MCF 10A (cell line): ENCODE results near the gene DUSP15. TPM values are rescaled to one million over a fixed set of nuclear protein-coding genes. Genes with fewer than 3 reads are reported as not detected.

Experiments
- BruUV-seq: library from RNA; stranded (reverse); fragments of 400-500 nt; replicated peaks from 2 replicates; lab custom pipeline; 2021; lab: Mats Ljungman, UMichigan
- CTCF ChIA-PET: fragments of 300-600 bp; sonication (Branson Sonifier 250); formaldehyde crosslinking; extraction: SDS; loops from one replicate; lab custom pipeline; 2021; ENCODE audit warnings: antibody characterized with exemption, inconsistent platforms; lab: Yijun Ruan, JAX
- POLR2A ChIA-PET: fragments of 300-600, 350-650 bp; sonication (Branson Sonifier 250); formaldehyde crosslinking; extraction: SDS; loops from one replicate; lab custom pipeline; 2020; ENCODE audit warnings: antibody characterized with exemption, inconsistent platforms; lab: Yijun Ruan, JAX
- DNase-seq: peaks from one replicate; pipeline ENCODE4 v3.0.0-alpha.2; 2018; ENCODE audit not compliant: unreplicated experiment
- H3K27ac Mint-ChIP-seq: one replicate; pipeline ENCODE4 v1.8.0; 2022; ENCODE audit warnings: mild to moderate bottlenecking, low read depth, mixed read lengths; ENCODE audit not compliant: unreplicated experiment
- H3K27me3 Mint-ChIP-seq: one replicate; pipeline ENCODE4 v1.8.0; 2022; ENCODE audit warnings: mixed read lengths; ENCODE audit not compliant: insufficient read depth, unreplicated experiment
- H3K36me3 Mint-ChIP-seq: one replicate; pipeline ENCODE4 v1.8.0; 2022; ENCODE audit warnings: mild to moderate bottlenecking, moderate library complexity, mixed read lengths; ENCODE audit not compliant: insufficient read depth, unreplicated experiment
- H3K4me1 Mint-ChIP-seq: one replicate; pipeline ENCODE4 v1.8.0; 2022; ENCODE audit warnings: mixed read lengths; ENCODE audit not compliant: insufficient read depth, unreplicated experiment
- H3K4me3 Mint-ChIP-seq: one replicate; pipeline ENCODE4 v1.8.0; 2022; ENCODE audit warnings: mild to moderate bottlenecking, moderate library complexity, mixed read lengths; ENCODE audit not compliant: unreplicated experiment
- H3K9me3 Mint-ChIP-seq: one replicate; pipeline ENCODE4 v1.8.0; 2022; ENCODE audit warnings: mixed read lengths; ENCODE audit not compliant: unreplicated experiment
- intact Hi-C: fragments of 100-400 bp; cut with micrococcal nuclease; formaldehyde crosslinking; loops from 2 replicates; pipeline ENCODE4 v1.14.1; 2022
- total RNA-seq: library from RNA; stranded (reverse); gene quantifications from 2 replicates; pipeline ENCODE4 v1.2.3, GENCODE V29; 2022
- TF ChIP-seq, protein P1 (sequence below): fragments of 200-600 bp; IDR thresholded peaks from one replicate; pipeline ENCODE4 v1.8.0; 2022; ENCODE audit warnings: antibody characterized with exemption, mild to moderate bottlenecking; ENCODE audit not compliant: unreplicated experiment

DUSP15 gene
- total RNA-seq, 1 experiment from 2014 or later = not detected

- Mint-ChIP-seq H3K9me3 (no peaks in the 10 kb centered on the region), H3K27ac (no peak overlapping the region), H3K4me3 (no peak overlapping the region), H3K27me3 (no peaks in the 10 kb centered on the region), H3K36me3 (no peaks in the 10 kb centered on the region), H3K4me1 (peaks cover 12% of the 10 kb centered on the region)
- POLR2A ChIA-PET = no interaction called here
- TF ChIP-seq, protein P1, sequence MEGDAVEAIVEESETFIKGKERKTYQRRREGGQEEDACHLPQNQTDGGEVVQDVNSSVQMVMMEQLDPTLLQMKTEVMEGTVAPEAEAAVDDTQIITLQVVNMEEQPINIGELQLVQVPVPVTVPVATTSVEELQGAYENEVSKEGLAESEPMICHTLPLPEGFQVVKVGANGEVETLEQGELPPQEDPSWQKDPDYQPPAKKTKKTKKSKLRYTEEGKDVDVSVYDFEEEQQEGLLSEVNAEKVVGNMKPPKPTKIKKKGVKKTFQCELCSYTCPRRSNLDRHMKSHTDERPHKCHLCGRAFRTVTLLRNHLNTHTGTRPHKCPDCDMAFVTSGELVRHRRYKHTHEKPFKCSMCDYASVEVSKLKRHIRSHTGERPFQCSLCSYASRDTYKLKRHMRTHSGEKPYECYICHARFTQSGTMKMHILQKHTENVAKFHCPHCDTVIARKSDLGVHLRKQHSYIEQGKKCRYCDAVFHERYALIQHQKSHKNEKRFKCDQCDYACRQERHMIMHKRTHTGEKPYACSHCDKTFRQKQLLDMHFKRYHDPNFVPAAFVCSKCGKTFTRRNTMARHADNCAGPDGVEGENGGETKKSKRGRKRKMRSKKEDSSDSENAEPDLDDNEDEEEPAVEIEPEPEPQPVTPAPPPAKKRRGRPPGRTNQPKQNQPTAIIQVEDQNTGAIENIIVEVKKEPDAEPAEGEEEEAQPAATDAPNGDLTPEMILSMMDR = no peak
- intact Hi-C loops = no loop called here
- CTCF ChIA-PET = interaction anchor here (0.8 to 3.1 kb wide), 5 partner anchors 10 to 21 kb away, joined by 3 to 20 read pairs (median 4); no protein-coding TSS in a partner anchor
- no peak for DNase-seq
- no TSS peak for BruUV-seq
Measured at GRCh38 chr20:31843288-31843687, 27.0 kb downstream of the DUSP15 start.

DNA sequence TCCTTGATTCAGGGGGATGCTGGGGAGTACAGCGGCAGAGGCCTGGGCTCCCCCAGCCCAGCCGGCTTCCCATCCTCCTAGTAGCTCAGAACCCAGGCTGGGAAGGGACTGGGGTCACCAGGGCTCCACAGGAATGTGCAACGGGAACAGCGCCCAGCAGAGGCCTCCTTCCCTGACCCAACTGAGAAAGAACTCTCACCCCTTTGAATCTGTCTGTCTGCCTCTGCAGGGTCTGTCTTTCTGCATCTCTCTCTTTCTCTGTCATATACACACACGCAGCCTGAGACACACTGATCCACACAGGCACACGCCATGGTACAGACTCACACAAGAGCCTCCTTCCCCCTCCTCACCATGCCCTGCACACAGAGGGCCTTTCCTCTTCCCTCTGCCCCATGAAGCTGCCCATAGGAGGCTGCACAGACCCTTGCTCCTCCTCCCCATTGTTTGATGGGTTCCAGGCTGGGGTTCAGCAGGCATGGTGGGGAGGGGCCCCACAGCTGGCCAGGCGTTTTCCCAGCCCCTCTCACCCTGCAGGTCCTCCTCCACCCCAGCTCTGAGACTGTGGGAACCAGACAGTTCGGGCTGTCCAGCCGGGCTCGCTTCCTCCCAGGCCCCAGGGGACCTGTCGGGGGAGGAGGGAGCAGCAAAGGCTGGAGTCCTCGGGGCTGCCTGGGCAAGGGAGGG is 27.7 kb downstream of the DUSP15 start:
- Mint-ChIP-seq H3K4me3 (no peak overlapping the region), H3K4me1 (peaks cover 12% of the 10 kb centered on the region), H3K27me3 (no peaks in the 10 kb centered on the region), H3K9me3 (no peaks in the 10 kb centered on the region), H3K36me3 (no peaks in the 10 kb centered on the region), H3K27ac (no peak overlapping the region)
- peak; percentile 40 for DNase-seq
- intact Hi-C loops = no loop called here
- TF ChIP-seq, protein P1 = no peak
- CTCF ChIA-PET = interaction anchor here (0.7 to 3.1 kb wide), 7 partner anchors 11 to 252 kb away, joined by 3 to 20 read pairs (median 4); no protein-coding TSS in a partner anchor
- POLR2A ChIA-PET = no interaction called here
- no TSS peak for BruUV-seq

DNA sequence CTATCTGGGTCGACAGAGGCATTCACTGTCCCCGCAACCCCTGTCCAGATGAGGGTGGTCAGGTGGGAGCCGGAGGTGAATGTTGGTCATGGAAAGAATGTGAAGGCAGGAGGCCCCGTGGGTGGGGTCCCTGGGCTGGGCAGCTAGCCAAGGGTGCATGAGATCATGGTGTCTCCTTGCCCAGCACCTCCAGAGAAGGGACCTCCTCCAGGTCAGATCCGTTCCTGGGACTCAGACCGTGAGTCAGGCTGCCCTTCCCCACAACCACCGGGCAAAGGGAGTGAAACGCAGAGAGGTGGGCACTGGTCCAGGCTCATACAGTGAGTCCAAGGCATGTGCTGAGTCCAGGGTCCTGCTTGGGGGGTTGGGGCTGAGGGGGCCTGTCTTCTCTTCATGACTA is 28.4 kb downstream of the DUSP15 start:
- BruUV-seq = no TSS peak
- H3K27me3 Mint-ChIP-seq = no peaks in the 10 kb centered on the region
- H3K9me3 Mint-ChIP-seq = no peaks in the 10 kb centered on the region
- TF ChIP-seq, protein P1 = no peak
- H3K4me1 Mint-ChIP-seq = peaks cover 12% of the 10 kb centered on the region
- no peak overlapping the region for H3K4me3 Mint-ChIP-seq
- peak; percentile 78 for DNase-seq
- H3K27ac Mint-ChIP-seq = no peak overlapping the region
- no peaks in the 10 kb centered on the region for H3K36me3 Mint-ChIP-seq
- POLR2A ChIA-PET = interaction anchor here (0.6 kb wide), 1 partner anchor 44 kb away, joined by 3 read pairs; no protein-coding TSS in a partner anchor
- intact Hi-C loops = no loop called here
- CTCF ChIA-PET = interaction anchor here (1.0 to 3.1 kb wide), 4 partner anchors 11 to 252 kb away, joined by 3 to 20 read pairs (median 4); no protein-coding TSS in a partner anchor
